Neutrophil (primary cell): ENCODE results near the gene CYP2W1.

Source experiments
- H3K27ac ChIP-seq: fragments of 200-600 bp; sonication (generic); 2 replicates; pipeline ENCODE4 v1.5.1; 2016; ENCODE audit warnings: mild to moderate bottlenecking, moderate library complexity
- H3K27me3 ChIP-seq: fragments of 200-600 bp; sonication (generic); 2 replicates; pipeline ENCODE4 v1.6.0; 2016; ENCODE audit warnings: mild to moderate bottlenecking
- H3K36me3 ChIP-seq: fragments of 200-600 bp; sonication (generic); 2 replicates; pipeline ENCODE4 v1.5.1; 2017
- H3K4me1 ChIP-seq, 2 experiments: fragments of 200-600 bp in 1 of 2; sonication (generic) in 1 of 2; 1 replicate in 1 of 2; 2 replicates in 1 of 2; pipeline versions ENCODE4 v1.5.1 to v1.6.1; 2013 to 2016; ENCODE audit warnings: low read depth in 1 of 2, low read length in 1 of 2, mild to moderate bottlenecking in 1 of 2, moderate library complexity in 1 of 2; ENCODE audit not compliant: control insufficient read depth in 1 of 2, insufficient read depth in 1 of 2
- H3K4me3 ChIP-seq, 2 experiments: fragments of 200-600 bp in 1 of 2; sonication (generic) in 1 of 2; 1 replicate in 1 of 2; 2 replicates in 1 of 2; pipeline ENCODE4 v1.5.1; 2013 to 2016; ENCODE audit warnings: low read depth in 1 of 2, low read length in 1 of 2, mild to moderate bottlenecking in 1 of 2, moderate library complexity in 1 of 2
- H3K9me3 ChIP-seq: fragments of 200-600 bp; sonication (generic); 2 replicates; pipeline ENCODE4 v1.5.1; 2016
- TF ChIP-seq, protein P1 (sequence below): fragments of 200-600 bp; sonication (generic); IDR thresholded peaks from 2 replicates; pipeline ENCODE4 v1.5.1; 2016; ENCODE audit warnings: antibody characterized with exemption

The CYP2W1 gene

GRCh38 chr7:1026721-1027161 lies 43.8 kb downstream of the CYP2W1 start:
- H3K9me3 ChIP-seq: peaks cover 3% of the 10 kb centered on the region
- no peak overlapping the region for H3K4me3 ChIP-seq
- peaks cover 17 to 23% of the 10 kb centered on the region in 2 experiments for H3K4me1 ChIP-seq
- TF ChIP-seq, protein P1, sequence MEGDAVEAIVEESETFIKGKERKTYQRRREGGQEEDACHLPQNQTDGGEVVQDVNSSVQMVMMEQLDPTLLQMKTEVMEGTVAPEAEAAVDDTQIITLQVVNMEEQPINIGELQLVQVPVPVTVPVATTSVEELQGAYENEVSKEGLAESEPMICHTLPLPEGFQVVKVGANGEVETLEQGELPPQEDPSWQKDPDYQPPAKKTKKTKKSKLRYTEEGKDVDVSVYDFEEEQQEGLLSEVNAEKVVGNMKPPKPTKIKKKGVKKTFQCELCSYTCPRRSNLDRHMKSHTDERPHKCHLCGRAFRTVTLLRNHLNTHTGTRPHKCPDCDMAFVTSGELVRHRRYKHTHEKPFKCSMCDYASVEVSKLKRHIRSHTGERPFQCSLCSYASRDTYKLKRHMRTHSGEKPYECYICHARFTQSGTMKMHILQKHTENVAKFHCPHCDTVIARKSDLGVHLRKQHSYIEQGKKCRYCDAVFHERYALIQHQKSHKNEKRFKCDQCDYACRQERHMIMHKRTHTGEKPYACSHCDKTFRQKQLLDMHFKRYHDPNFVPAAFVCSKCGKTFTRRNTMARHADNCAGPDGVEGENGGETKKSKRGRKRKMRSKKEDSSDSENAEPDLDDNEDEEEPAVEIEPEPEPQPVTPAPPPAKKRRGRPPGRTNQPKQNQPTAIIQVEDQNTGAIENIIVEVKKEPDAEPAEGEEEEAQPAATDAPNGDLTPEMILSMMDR: no peak
- H3K27me3 ChIP-seq: peaks cover 53% of the 10 kb centered on the region
- H3K27ac ChIP-seq: no peak overlapping the region
- H3K36me3 ChIP-seq: no peaks in the 10 kb centered on the region

GRCh38 chr7:1027242-1028043 lies 44.5 kb downstream of the CYP2W1 start:
- H3K27ac ChIP-seq: no peak overlapping the region
- H3K9me3 ChIP-seq: no peaks in the 10 kb centered on the region
- H3K4me1 ChIP-seq: peaks cover 17 to 23% of the 10 kb centered on the region in 2 experiments
- H3K27me3 ChIP-seq: peaks cover 53% of the 10 kb centered on the region
- peak overlapping the region; percentile 60 to 73 for H3K4me3 ChIP-seq
- TF ChIP-seq, protein P1: no peak
- no peaks in the 10 kb centered on the region for H3K36me3 ChIP-seq

- Histone ChIP-seq H3K27ac (peak overlapping the region; percentile 15), H3K4me3 (peak overlapping the region; percentile 60 to 73), H3K27me3 (peaks cover 53% of the 10 kb centered on the region), H3K4me1 (peaks cover 17 to 23% of the 10 kb centered on the region in 2 experiments), H3K36me3 (no peaks in the 10 kb centered on the region), H3K9me3 (no peaks in the 10 kb centered on the region)
- TF ChIP-seq, protein P1: no peak
These were observed 45.2 kb downstream of the CYP2W1 start for GRCh38 chr7:1028044-1028770.

DNA sequence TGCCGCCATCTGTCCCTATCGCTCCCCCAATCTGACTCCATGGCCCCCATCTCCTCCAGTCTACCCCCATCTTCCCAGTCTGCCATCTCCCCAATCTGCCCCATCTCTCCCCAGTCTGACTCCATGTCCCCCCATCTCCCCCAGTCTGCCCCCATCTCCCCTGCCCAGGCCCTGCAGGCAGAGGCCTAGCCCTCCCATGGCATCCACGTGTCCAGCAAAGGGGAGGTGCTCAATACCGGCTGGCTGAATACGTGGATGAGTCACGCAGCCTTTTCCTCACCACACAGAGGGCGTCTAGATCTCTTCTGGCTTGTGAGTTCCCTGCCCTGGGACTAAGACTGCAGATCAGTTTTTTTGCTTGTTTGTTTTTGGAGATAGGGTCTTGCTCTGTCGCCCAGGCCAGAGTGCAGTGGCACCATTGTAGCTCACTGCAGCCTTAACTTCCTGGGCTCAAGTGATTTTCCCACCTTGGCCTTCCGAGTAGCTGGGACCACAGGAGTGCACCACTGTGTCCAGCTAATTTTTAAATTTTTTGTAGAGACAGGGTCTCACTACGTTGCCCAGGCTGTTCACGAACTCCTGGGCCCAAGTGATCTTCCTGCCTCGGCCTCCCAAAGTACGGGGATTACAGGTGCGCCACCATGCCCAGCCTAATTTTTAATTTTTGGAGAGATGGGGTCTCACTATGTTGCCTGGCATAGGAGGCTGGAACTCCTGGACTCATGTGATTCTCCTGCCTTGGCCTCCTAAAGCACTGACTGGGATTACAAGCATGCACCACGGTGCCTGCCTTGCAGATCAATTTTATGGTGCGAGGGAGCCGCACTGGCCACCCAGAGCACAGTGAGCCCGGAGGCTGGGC lies 46.0 kb downstream of the CYP2W1 start:
- TF ChIP-seq, protein P1: no peak
- Histone ChIP-seq H3K4me1 (peaks cover 17 to 23% of the 10 kb centered on the region in 2 experiments), H3K4me3 (peak overlapping the region; percentile 60 to 73), H3K36me3 (no peaks in the 10 kb centered on the region), H3K9me3 (no peaks in the 10 kb centered on the region), H3K27me3 (peaks cover 53% of the 10 kb centered on the region), H3K27ac (no peak overlapping the region)
